HG02943 (cell line): ENCODE results near the gene TMPRSS4.

ENCODE experiments used
- ATAC-seq: cut with Tn5 transposase; IDR thresholded peaks from one replicate; pipeline ENCODE4 v1.9.1; 2021; ENCODE audit warnings: mild to moderate bottlenecking, low read depth, moderate library complexity; ENCODE audit not compliant: unreplicated experiment

TMPRSS4 gene

DNA sequence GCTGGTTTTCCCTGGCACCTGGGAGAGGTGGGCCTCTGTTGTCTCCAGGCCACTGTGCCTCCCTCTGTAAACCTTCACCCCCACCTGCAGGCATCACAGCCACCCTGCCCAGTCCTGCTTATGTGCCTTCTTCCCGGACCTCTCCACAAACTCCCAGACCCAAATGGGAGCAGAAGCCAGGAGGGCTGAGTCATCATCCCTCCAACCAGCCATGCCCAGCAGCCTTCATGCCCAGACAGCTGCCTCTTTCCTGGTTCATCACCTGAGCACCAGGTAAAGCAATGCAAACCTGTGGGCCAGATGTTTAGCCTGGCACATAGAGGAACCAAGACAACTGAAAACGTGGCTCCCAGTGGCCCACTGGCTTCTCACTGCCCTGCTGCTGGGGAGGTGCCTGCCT, 2.1 kb upstream of the TMPRSS4 start:
- ATAC-seq: no peak

DNA sequence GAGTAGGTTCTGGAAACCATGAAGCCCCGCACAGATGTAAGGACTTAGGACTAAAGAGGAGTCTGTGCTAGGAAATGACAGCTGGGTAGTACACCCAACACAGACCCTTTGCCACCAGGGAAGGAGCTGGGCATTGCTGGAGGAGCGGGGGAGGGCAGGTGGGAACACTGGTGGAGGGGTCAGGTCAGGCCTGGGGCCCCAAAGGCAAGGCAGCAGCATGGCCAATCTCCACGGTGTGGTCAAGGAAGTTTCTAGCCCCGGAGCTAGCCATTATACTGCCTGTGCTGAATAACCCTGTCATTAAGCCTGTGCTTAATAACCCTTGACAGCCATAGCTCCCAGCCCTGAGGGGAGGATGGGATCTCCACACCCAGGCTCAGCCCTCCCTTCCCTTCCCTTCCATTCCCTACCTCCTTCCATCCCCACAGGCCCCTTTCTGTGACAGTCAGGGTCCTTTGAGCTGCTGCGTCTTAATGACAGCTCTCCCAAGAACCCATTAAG, 2.1 kb downstream of the TMPRSS4 start:
- no peak for ATAC-seq

DNA sequence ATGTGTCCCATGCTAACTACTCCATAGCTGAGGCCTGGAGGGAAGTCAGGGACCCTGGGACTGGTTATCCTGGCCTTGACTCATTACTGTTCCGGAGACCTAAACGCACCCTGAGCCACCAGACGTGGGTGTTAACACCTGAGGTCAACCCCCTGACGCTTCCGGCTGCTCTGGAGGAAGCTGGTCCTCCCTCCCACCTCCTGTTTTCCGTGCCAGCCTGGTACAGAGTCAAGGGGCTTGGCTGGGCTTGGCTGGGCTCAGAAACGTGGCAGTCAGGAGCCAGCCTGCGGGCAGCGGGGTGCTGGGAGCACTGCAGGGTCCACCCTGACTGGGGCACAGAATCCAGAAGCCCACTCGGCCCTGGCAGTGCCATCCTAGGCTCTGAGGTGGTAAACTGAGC, 2.6 kb downstream of the TMPRSS4 start:
- no peak for ATAC-seq

DNA sequence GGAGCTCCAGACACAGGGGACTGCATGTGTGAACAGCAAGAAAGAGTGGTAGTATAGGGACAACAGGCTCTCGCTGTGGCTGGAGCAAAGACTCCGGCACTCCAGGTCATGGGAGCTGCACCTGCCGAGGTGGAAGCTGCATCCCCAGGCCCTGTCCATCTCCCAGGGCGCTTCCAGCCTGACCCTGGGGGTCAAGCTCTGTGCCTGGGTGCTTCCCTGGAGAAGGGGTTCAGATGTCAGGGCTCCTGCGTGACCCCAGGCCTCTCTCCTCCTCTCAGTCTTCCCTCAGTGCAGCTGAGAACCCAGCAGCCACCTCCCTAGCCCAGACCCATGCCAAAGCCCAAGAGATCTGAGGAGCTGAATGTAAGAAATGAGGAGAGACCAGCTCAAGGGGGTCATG, 3.4 kb downstream of the TMPRSS4 start:
- ATAC-seq: no peak

DNA sequence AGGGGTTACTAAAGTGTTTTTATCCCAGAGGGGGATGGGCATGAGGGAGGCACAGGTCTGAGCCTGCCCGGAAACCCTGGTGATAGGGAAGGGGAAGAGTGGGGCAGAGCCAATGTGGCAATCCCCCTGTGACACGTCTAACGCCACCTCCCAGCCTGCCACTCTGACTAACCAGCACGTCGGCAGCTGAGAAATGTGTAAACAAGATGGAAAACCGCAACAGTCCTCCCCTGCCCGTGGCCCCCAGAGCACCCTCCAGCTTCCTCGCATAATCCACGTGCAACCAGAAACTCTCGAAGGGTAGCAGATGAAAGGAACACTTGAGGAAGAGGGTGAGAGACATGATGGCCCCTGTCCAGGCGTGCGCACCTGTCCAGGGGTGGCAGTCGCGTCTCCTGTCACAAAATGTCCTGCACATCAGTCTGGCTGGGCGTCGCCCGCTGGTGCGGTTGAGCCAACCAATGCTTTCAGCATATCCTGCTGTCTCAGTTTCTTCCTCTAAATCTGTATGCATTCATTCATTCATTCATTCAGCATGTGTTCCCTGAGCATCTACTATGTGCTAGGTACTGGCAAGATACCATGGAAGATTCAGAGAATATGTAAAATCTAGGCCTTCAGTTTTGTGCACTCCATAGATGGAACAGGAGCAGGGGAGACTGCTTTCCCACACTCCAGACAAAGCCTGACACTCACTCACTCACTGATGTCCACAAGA, 4.5 kb downstream of the TMPRSS4 start:
- ATAC-seq: no peak

DNA sequence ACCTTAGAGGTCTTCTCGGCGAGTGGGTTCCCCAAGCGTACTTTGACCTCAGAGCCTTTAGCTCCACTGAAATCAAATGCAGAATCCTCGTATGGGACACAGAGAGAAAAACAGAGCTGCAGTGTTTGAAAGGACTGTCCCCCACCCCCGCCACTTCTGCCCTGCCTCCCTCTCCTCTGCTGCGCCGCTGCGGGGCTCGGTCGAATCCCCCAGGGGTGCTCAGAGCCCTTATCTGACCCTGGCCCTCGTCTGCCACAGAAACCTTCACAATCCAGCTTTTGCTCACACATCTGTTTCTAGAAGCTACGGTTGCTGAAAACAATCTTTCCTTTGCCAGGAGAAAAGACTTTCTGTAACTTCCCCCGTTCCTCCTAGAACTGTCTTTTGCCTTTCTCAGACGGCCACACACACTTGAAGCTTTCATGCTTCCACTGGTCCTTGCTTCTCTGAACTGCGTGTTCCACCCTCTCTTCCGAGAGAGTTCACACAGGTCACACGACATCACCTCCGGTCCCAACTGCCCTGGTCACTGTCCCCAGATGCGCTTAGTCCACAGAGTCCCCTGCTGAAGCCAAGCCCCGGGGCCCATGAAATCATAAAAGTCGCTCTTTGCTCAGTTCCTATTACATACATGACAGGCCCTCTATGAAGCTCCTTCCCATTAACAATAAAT, 6.1 kb downstream of the TMPRSS4 start:
- ATAC-seq: no peak

DNA sequence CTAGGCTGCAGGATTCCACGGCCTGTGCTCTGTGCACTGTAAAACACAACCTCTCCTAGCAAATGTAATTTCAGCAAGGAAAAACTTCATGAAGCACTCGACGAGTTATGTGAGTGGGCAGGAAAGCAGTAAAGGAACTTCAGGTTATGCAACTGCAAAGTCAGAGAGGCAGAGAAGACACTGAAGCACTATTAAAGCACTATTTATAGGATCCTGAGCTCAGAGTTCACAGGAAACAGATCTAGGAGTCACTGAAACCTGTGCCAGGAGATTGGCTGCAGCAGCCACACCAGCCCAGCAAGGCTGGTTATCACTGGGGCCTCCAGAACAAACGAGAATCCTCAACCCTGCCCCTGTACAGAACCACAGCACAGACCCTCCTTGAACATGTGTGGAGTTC, 7.4 kb downstream of the TMPRSS4 start:
- no peak for ATAC-seq

DNA sequence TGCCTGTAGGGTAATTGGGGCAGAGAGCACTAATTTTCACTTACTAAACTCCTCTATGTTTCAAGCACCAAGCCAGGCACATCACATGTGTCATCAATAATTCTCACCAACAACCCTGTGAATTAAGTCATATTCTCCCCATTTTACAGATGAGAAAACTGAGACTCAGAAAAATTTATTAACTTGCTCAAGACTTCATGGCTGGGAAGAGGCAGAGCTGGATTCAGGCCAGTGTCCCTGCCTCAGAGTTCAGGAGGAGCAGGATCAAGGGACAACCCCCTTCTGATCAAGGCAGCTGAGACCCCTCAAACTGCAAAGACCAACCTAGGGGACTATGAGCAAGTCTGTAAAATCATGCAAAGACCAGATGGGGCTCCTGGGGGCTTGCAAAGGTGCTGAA, 7.8 kb downstream of the TMPRSS4 start:
- ATAC-seq: no peak

DNA sequence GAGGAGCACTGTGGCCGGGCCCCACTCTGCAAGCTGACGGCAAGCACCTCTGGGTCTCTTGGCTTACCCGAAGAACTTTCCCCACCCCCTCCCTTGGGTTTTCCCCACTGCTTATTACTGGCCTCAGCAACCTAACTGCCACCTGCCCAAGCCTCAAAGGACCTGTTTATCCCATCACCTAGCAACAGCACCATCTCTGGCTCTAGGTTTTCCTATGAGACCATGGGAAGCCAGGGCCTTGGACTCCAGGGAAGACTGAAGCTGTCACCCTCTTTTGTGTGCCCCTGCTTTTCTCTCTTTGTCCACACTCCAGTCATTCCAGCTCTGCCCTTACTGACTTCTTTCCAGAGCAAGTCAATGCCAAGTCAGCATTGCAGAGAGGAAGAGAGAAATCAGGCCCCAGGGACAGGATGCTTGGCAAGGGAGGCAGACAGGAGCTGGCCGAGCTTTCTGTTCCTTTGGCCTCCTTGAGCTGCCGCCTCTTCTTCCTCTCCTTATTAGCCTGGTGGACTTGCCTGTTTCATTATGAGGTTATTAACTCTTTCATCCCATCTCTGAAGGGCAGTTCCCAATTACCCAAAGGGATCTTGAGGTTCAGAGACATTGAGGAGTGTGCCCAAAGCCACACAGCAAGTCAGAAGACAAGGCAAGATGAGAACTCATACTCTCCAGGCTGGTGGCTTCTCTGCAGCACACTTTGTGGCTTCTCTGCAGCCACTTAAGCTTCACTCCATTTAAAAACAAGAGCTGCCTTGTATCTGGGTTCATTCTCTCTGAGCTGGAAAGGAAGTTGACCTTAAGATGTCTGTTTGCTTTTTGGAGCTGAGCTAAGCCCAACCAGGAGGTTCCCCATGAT, 10.3 kb downstream of the TMPRSS4 start, which contains the start of gene SMIM35:
SMIM35 (minus strand) TSS at position 51 of the 856 bp plus-strand sequence. CDS start 206 bp downstream, outside the sequence.
- no peak for ATAC-seq

DNA sequence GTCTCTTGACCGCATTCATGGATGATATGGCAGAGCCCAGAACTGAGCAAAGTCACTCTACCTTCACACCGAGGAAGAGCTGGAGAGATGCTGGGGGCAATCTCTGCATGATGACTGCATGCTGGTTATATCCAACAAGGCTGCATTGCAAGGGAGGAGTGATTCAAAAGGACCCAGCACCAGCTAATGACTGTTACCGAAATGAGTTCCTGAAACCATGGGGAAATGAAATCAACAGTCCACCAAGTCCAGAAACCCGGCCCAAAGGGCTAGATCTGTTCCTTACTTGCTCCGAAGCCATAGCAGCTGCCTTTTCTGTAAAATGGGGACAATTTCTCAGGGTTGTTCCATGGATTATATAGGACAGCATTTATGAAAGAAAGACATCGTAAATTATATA, 11.1 kb downstream of the TMPRSS4 start:
- no peak for ATAC-seq

DNA sequence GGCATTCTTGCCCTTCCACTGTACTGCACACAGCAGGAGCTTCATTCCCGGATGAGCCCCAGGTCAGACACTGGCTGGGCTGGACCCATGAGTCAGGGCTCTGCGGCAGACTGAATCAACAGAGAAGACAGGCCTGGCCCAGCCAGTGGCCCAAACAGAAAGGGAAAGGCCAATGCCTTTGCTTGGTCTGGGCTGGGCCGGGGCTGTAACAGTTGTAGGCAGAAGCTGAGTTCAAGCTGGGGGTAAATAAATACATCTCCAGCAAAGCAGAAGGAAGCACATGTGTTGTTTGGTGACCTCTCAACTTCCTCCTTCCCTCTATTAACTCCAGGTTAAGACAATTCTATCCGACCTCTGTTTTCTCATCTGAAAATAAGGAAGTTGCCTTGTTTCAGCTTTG, 11.7 kb downstream of the TMPRSS4 start:
- no peak for ATAC-seq

DNA sequence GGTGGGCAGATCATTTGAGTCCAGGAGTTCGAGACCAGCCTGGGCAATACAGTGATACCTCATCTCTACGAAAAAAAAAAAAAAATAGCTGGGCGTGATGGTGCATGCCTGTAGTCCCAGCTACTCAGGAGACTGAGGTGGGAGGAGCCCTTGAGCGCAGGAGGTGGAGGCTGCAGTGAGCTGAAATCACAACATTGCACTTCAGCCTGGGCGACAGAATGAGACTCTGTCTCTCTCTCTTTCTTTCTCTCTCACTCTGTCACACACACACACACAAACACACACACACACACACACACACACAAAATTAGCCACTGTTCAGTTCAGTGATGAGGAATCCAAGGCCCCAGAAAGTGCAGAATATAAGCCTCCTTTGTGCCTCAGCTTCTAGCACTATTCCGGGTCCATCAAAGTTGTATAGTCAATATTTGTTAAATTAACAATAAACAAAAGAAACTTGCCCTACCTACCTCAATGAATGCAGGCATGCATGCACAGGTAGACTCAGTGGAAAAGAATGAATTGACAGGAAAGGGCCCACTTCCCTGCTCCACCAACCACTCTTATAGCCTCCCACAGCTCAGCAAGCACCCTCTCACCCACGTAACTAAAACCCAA, 13.8 kb downstream of the TMPRSS4 start:
- ATAC-seq: no peak

DNA sequence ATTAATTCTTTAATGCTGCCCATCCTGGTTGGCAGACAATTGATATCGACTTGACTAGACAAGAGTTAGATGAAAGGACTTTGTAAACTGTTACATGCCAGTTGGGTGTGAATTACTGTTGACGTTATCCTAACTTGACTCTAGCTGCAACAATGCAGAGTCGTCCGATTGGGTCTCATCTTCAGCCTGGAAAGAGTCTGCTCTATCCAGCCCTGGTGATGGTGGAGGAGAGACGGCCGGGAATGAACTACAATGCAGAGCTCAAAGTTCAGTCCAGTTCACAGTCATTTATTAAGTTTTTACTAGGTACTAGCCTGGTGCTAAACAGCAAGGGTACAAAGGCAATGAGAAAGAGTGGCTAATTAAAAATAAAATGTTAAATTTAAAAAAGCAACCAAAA, 14.8 kb downstream of the TMPRSS4 start:
- no peak for ATAC-seq

DNA sequence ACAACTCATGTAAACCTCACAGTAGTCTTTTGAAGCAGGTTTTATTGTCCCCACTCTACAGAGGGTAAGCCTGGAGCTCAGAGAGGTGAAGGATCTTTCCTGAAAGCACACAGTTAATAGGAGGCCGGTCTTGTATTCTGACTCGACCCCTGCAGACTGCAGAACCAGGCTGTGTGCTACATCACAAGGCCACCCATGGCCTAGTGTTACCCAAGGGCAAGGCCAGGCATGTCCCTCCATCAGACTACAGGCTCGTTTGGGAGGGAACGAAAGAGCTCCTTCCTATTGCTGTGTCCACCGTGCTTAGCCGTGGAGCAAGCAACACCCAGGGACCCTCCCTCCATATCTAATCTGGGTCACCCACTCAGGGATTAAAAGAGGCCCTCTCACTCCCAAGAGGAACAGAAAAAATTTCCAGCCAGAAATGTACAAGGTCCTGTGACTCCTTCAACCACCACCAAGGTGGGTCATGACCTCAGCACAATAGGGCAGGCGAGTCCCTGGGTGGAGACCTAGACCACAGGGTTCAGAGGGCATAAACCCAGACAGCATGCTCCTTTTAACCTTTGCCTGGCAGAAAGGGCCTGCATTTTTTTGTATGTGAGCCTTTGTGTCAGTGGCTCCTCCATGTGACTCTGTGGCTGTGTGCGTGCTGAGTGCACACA, 16.2 kb downstream of the TMPRSS4 start:
- no peak for ATAC-seq

DNA sequence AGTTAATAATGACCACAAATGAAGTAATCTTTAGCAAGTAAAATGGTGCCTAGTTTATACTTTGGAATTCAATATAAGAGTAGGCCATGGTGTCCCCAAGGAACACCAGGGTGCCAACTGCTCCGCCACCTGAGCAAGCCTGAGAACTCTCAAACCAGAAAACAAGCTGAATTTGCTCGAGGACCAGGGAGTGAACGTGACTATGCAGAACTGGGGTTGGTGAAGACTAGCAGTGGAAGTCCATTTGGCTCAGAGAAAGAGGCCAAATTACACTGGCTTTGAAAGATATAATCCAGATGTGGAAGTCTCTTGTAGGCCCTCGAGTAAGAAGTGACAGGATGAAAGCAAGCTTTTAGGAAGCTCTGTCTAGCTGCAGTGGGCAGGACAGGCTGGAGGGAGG, 18.6 kb downstream of the TMPRSS4 start:
- ATAC-seq: no peak

DNA sequence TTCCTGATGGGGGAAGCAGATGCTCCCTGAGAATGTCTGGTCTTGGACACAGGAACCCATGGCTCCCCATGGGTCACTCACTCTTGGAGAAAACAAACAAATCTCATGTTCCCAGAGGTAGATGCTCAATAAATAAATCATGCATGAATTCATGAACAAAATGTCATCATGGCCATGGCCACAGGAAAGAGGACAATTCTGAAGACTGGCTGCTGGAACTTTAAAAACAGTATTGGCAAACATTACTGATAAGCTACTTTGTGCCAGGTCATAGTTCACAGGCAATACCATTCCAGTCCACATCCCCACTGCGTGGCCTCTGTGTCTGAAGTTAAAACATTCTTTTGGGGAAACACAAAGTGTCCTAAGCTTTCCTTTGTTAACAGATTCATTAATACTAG, 19.1 kb downstream of the TMPRSS4 start:
- ATAC-seq: no peak

DNA sequence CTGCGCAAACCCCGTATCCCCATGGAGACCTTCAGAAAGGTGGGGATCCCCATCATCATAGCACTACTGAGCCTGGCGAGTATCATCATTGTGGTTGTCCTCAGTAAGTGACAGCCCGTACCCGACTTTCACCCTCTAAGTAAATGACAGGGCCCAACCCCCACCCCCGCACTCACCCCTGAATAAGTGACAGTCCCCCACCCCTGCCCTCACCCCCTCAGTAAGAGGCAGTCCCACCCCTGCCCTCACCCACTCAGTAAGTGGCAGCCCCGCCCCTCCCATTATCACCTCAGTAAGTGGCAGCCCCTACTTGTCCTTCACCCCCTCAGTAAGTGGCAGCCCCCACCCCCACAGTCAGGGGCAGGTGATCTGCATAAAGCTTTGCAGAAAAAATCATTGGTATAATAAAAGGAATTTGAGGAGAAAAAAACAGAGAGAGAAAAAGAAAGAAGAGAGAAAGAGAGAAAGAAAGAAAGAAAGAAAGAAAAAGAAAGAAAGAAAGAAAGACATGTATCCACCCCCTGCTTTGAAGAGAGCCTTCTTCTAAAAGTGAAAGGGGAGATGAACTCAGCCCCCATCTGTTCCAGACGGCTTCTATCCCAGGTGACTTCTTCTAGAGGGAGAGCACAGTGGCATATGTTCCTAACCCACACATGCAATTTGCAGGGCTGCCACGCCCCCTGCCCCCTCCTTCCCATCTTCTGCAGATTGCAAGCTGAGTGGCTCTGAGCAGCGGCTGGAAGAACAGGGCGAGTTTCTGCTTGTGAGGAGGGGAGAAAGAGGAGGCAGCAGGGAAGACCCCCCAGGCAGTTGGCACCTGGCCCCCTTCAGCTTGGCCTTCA, 22.3 kb downstream of the TMPRSS4 start:
- ATAC-seq: no peak

DNA sequence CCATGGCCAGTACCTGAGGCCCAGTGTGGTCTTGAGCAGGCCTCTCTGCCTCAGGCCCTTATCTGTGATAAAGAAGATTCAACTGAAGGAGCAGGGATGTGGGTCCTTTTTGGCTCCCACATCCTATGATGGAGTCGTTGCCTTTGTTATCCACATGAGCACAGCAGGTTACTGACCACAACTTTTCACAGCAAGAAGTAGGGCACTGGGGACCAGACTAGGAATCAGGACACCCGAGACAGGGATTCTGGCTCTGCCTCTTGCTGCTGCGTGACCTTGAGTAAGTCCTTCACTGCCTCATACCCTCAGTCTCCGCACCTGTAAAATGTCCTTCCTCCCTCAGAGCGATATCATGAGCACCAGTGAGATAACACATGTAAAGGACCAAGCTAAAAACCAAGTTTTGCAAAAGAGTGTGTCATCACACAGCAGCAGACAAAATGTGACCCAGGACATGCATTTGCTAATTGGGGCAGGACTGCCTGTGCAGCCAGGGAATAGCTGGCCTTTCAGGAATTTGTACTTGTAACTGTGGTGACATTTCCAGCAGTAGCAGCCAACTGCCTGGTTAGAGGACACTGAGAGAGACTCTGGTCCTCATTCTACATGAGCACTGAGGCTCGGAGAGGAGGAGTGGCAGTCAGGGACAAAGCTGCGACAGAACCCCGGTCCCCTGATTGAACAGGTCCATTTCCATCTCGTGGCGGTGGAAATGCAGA, 23.1 kb downstream of the TMPRSS4 start:
- ATAC-seq: no peak
